AML-193 (cell line): Measurements from ENCODE around the gene RECK.
"Not testable (repeated sequence)": the region's sequence is repeated elsewhere in the genome, so short reads cannot be mapped to it uniquely, and the experiment has no call there.

Experiments
- DNase-seq, 2 experiments: peaks; one replicate each; lab custom pipeline; 2025; lab: John Stamatoyannopoulos, UW

RECK gene

DNA sequence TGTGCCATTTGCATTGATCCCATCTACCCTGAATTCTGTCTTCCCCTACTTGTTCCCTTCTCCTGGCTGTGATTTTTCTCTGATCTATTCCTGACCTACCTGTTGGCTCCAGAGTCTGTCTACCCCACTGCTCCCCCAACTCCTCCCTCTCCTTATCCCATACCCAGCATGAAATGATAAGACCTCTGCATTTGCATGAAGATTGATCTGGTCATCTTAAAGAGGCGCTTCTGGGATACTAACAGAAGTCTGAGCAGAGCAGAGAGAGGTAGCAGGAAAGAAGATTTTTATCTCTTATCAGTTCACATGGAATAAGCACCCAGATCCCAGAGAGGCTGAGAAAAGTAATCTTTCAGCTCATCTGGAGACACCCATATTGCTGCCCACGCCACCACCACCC is 81.5 kb downstream of the RECK start:
- no peak for DNase-seq

DNA sequence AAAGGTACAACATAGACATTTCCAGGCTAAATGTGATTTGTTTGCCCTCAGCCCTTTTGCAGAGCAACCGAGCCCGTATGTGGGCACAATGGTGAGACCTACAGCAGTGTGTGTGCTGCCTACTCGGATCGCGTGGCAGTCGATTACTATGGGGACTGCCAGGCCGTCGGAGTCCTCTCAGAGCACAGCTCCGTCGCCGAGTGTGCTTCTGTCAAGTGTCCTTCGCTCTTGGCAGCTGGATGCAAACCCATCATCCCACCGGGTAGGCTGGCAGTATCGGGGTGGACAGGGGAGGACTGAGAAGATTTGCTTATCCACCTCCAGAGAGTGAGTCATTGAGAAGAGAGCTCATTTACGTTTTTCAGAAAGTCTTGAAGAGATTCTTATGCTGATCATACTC is 82.0 kb downstream of the RECK start:
- no peak for DNase-seq

DNA sequence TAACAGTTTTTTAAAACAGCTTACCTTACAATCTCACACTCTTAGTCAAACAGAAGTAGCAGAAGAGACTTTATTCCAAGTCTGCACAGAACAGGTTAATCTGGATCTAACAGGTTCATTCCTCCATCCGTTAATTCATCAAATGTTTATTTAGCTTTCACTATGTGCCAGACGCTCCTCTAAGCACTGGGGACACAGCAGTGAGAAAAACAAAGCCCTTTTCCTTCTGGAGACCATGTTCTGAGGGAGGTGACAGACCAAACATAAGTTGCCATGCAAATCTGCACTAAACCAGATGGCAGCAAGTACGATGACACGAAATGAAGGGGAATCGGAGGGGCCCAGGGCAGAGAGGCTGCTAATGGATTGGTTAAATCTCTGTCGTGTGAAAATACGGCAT is 82.8 kb downstream of the RECK start:
- DNase-seq: no peak

DNA sequence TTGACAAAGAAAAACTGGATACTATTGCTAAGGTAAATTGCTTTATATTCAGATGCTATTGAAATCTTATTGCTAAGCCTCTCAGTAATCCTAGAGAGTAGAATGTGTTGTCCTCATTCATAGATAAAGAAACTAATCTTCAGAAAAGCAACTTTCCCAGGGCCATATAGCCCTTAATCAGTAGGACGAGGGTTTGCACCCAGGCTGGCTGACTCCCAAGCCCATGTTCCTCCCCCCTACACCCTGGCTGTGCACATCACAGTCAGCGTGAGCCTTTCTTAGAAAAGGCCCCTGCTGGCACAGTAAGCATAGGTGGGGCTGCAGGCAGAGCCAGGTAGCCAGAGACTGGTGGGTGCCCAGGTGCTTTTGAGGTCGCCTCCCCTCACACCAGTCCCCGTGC is 84.0 kb downstream of the RECK start:
- DNase-seq: no peak

DNA sequence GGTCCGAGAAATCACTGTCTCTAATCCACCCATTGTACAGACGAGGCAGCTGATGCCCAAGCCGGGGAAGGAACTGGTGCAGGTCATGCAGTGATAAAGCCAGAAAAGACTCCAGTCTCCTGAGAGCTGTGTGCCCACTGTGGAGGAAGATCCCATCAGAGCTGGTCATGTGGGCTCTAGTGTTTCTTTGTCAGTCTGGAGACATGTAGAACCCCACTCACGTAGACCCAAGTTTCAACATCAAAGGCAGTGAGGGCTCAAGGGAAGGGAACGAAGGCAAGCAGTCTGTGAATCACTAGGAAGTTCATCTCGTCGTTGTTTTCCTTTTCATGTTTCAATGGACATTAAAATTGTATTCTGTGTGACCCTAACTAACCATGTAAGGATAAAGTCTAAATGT is 85.3 kb downstream of the RECK start:
- no peak for DNase-seq

DNA sequence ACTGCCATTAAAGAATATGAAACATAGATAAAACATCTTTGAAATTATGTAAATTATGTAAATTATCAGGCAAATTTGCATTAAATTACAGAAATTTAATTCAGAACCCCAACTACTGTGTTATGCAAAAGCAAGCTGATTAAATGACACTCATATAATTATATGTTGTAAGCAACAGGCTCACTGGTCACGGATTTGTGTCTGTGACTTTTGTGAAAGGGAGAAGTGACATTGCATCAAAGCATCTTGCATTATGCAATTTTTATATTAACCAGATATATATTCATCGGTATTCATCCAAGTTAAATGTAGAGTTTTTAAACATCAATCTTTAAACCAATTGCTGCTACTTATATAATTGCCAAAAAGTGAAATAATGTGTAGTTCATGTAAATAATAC is 86.8 kb downstream of the RECK start:
- peak; percentile 73 to 79 for DNase-seq

DNA sequence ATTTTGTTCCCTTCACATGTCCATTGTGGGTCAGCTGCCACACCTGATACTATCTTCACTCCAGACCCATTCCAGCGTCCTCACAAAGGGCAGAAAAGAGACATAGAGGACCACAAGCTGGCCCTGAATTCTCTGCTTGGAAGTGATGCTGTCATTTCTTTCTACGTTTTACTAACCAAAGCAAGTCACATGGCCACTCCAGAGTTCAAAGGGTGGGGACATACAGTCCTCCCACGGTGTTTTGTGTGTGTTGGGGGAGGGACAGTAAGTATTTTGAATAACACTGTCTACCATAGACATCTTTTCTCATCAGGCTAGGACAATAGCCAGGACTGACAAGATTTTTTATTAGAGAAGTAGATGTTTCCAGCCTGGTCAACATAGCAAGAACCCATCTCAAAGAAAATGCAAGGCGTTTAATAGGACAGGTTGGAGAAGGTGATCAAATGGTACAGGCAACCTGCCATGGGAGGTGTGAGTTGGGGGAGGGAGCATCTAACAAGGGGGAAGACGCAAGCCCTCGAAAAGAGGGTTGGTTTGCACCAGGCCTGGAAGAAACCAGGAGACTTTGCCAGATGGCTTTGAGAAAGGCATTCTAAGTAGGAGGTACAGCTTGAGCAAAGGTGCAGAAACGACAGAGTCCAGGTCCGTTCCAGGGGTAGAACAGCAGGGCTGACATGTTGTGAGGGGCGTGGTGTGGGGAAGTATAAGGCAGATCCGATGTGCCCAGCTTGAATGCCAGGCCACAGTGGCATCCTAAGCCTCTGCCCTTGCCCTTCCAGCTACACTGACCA is 88.5 kb downstream of the RECK start:
- no peak for DNase-seq

DNA sequence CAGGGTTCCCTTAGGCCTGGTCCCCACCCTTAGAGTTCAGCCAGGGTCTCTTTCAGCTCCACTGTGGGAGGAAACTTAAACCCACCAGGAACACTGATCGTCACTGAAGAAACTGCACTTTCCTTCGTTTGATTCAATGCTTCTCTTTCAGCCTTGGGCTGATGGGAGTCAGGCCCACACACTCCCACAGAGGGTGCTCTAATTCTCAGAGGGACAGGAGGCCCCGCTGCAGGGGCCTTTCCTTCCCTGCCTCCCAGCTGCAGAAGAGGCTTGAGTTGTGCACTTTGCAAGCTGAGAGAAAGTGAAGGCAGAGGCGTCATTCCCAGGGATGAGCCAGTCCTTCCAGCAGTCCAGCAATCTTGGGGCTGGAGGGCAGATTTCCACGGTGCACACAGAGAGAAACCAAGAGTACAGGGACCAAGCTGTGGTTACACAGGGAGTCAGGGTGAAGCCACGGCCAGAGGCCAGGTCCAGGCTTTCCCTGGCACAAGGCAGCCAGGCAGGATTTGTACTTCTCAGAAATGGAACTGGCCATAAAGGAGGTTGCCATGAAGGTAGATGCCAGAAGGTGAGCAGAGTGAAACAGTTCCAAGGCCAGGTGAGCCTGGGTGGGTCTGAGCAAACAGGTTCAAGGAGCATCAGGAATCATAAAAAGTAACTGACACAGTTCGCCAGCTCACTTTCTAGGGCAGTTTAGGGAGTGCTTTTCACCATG is 89.5 kb downstream of the RECK start:
- no peak for DNase-seq

DNA sequence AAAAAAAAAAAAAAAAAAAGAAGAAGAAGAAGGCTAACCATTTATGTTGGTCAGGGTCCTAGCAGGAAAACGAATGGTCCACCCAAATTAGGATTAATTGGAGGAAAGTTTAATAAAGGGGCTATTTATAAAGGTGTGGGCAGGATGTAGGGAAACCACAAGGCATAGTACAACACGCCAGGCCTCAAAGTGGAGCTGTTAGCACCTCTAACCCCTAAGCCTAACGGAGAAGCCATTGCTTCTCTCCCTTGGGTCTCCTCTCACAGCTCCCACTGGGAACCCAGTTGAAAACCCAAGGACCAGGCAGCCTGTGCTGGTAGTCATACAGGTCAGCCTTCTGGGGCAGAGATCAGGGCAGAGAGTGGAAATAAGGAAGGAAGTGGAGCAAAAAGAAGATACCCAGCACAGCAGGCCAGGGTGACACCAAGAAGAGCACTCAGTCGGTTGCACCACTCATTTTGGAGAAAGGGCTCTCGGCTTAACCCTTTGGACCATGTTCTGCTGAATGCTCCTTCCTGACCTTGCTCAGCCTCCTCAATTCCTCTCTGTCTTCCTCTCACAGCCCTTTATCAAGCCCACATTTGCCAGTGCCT is 91.0 kb downstream of the RECK start:
- peak; percentile 95 to 96 for DNase-seq

DNA sequence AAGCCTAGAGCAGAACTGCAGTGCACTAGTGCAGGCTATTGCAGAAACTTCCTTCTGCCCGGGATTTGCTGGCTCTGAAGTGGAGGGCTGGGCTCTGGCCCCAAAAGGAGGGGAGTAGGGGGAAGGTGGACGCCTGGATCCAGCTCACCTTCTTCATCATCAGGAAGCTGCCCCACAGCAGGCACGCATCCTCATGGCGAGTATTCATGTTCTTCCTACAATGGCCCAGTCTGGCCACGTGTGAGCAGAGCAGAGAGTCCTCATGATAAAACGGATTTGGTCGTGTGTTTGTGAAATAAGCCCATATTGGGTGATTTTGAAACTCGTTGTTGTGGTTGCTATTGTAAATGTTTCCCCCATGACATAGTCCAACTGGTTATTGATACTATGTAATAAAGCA is 91.6 kb downstream of the RECK start:
- peak; percentile 84 to 89 for DNase-seq

DNA sequence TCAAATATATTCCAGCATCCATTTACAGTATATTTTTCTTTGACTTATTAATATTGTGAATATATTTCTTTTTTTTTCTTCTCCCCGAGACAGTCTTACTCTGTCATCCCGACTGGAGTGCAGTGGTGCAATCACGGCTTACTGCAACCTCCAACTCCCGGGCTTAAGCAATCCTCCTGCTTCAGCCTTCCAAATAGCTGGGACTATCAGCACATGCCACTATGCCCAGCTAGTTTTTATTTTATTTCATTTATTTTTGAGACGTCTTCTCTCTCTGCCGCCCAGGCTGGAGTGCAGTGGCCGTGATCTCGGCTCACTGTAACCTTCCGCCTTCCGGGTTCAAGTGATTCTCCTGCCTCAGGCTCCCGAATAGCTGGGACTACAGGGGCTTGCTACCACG is 92.4 kb downstream of the RECK start:
- peak; percentile 41 to 44 for DNase-seq

DNA sequence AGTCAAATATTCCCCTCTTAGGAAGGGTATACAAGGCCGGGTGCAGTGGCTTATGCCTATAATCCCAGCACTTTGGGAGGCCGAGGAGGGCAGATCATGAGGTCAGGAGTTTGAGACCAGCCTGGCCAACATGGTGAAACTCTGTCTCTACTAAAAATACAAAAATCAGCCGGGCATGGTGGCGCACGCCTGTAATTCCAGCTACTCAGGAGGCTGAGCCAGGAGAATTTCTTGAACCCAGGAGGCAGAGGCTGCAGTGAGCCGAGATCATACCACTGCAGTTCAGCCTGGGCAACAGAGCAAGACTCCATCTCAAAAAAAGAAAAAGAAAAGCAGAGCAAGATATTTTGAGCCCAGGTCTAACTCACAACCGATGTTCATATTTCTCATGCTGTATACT is 95.0 kb downstream of the RECK start:
- not testable (repeated sequence) for DNase-seq

DNA sequence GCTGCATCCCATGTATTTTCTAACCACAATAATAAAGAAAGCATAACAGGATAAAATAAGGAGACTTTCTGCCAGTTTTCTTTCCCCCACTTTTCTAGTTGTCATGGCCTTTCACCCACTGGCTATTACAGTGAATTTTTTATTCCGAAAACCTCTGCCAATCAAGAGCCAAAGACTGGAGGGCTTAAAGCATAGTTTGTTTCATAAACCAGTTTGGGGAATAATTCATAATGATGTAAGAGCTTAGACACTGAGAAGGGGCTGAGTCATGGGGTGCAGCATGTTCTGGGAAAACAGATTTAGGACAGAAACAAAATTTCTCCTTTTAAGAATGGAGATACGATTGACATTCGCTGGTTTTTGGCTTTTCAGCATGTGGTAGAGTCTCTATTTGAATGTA is 95.4 kb downstream of the RECK start:
- DNase-seq: no peak

DNA sequence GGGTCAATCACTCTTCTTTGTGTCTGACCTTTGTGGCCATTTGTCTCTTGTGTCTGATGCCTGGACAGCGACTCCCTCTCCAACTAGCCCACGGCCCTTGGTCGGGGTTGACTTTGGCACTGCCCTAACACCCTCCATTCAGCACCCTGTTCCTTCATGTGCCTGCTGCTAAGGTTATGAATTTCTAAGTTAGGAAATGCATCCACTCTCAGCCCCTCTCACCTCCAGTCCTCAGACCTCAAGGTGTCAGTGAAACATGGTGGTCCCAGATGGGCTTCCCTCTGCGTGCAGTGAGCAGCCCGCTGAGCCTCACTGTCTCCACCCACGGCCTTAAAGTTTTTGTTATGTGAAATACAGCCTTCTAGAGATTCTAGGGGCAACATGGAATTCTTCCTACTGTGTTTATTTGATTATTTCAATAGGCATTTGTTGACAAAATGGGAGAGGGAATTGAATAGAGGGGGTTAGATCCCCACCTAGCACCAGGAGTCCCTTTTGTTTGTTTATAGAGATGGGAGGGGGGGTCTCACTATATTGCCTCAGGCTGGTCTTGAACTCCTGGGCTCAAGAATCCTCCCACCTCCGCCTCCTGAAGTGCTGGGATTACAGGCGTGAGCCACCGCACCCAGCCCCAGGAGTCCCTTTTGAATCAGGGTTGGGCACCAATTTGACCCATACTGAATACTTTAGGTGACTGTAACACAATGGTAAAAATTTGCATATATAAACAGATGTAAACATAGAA is 98.2 kb downstream of the RECK start:
- no peak for DNase-seq

DNA sequence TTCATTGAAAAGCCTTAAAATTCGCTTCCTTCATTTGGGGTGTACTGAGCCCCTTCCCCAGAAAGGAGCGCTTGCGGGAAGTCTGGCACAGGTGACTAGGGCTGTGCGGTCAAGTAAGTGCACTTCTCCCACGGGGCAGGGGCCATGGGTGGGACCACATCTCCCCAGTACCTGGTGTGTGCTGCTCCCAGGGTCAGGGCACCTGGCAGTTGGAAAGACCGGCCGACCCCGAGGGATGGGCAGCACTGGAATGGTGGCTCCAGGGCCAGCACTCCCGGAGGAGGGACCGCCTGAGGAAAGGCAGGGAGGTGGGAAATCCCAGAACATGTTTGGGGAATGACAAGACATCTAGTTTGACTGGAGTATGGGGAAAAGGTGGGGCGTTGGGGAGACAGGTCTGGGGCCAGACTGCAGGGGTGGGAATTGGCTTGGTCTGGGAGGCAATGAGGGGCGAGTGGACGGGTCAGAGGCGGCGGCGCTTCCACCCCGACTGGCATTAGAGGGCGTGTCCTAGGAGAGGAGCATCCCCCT is 99.1 kb downstream of the RECK start:
- DNase-seq: no peak

DNA sequence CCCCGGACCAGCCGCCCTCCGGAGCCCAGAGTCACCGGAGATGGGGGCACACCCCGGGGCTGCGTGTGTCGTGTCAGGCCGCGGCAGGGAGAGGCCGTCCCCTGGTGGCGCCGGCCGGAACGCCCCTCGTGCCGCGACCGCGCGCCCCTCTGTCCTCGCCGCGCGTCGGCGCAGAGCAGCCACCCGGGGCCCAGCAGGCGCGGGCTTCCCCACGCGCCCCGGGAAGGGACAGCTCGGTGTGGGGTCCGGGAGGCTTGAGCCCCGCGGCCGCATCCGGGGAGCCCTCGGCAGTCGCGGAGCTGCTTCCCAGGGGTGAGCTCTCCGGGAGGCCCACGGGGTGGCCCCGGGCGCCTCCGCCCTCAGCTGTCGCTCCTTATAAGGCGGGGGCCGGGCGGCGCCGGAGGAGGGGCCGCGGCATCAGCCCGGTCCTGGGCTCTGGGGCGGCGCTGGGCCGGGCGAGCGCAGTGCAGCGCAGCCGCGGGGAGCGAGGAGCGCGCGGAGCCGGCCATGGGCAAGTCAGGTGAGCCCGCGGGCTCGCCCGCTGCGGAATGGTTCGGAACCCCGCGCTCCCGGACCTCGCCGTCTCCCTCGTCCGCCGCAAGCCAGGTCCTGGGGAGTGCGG is 99.7 kb downstream of the RECK start, which contains the start of gene GLIPR2:
GLIPR2 (plus strand) TSS at position 462 of the 622 bp plus-strand sequence; CDS start at position 508, 46 bp downstream.
- peak; percentile 66 to 70 for DNase-seq

DNA sequence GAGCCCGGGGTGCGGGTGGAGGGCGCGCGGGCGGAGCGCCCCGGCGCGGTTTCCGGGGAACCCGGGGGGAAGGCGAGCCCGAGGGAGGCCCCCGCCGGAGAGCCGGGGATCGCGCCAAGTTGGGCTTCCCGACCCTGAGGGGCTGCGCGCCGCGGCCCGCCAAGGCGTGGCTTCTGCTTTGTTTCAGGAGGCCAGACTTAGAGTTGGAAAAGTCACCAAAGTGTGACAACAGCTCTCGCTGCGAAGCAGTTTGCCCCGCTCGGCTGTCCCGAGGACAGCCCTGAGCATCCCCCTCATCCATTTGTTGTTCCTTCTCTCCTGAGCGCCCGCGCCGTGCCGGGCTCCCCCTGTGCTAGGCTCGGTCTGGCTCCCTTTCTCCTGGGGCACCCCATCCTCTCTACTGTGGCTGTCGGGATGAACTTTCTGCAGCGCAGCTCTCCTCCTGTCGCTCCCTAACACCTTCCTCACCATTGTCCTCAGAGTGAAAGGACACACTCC is 100.2 kb downstream of the RECK start:
- DNase-seq: peak in 1 of 2 experiments; percentile 6

DNA sequence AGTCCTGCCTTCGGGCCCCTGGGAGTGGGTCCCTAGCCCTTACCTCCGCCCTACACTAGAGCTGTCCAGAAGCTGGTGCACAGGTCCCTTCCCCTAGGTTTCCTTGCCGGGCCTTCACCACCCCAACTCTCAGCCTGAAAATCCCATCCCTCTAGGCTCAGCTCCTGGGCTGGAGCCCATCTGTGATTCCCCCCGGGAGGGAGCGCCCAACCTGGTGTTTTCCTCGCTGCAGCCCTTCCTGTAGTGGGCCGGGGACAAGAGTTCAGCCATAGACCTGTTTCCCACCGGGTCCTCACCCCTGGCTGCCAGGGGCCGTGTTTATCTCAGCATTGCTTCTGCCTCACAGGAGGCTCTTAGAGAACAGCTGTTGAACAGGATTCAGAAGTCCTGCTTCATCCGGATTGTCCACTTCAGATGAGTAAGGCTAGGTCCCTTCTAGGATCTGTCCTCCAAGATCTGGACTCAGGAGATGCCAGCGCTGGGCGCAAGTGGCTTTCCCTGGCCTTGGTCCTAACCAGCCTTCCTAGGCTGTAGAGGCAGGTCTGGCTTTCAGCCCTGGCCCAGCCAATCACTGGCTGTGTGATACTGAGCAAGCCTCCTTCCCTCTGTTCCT is 100.8 kb downstream of the RECK start:
- DNase-seq: no peak

DNA sequence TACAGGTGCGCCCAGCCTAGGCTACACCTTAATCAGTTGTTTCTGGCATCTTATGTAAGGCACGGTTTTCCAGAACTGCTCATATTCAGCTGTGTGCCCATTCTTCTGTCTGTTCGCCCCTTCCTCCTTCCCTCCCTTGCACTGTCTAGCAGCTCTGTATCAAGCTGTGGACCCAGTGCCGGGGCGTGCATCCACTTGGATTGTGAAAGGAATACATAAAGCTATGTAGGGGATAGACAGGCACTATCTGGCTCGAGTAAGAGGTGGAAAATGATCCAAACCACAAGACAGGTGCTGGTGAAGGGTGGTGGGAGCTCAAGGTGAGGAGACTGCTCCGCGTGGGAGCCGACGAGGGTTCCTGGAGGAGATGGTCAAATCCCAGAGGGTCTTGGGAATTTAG is 101.8 kb downstream of the RECK start:
- no peak for DNase-seq

DNA sequence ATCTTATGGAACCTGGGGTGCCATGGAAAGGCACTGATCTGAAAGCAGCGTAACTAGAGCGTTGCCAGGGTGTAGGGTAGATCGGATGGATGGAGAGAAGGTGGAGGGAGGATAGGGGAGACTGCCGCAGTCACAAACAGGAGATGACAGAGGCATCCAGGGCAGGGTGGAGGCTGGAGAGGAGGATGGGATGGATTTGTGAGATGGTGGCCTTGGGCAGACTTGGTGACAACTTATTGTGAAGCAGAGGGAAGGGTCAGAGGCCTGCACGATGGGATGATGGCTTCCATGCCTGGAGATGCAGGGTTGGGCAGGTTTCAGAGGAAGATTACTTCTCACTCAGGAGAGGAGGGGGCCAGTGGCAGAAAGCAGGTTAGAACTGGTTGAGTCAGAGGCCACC is 102.2 kb downstream of the RECK start:
- no peak for DNase-seq
